Body of pancreas (tissue), 4 donors: ENCODE data around the gene MAX.

Source experiments
- POLR2A ChIP-seq, 3 donors: fragments of 450-650 bp; IDR thresholded peaks; one replicate each; pipeline ENCODE4 v1.6.1; 2016; ENCODE audit warnings: antibody characterized with exemption in 3 of 3, mild to moderate bottlenecking in 2 of 3
- TF ChIP-seq, protein P1 (sequence below), 7 experiments: fragments of 450-650 bp in 4 of 7; fragments of 200-600 bp in 3 of 7; sonication (generic) in 3 of 7; IDR thresholded peaks; one replicate each; pipeline ENCODE4 v1.5.1; 2016 to 2019; ENCODE audit warnings: antibody characterized with exemption in 7 of 7

- TF ChIP-seq, protein P1, sequence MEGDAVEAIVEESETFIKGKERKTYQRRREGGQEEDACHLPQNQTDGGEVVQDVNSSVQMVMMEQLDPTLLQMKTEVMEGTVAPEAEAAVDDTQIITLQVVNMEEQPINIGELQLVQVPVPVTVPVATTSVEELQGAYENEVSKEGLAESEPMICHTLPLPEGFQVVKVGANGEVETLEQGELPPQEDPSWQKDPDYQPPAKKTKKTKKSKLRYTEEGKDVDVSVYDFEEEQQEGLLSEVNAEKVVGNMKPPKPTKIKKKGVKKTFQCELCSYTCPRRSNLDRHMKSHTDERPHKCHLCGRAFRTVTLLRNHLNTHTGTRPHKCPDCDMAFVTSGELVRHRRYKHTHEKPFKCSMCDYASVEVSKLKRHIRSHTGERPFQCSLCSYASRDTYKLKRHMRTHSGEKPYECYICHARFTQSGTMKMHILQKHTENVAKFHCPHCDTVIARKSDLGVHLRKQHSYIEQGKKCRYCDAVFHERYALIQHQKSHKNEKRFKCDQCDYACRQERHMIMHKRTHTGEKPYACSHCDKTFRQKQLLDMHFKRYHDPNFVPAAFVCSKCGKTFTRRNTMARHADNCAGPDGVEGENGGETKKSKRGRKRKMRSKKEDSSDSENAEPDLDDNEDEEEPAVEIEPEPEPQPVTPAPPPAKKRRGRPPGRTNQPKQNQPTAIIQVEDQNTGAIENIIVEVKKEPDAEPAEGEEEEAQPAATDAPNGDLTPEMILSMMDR (IDR thresholded peaks at IDR 0.05) = no peak
- no peak for TF ChIP-seq POLR2A (IDR thresholded peaks at IDR 0.05)
Observed at GRCh38 chr14:65131301-65131701, 29.0 kb upstream of the MAX start.
